Caco-2 (cell line): ENCODE results near the gene CRPPA. TPM values are rescaled to one million over a fixed set of nuclear protein-coding genes. Genes with fewer than 3 reads are reported as not detected.
"Not testable (repeated sequence)": the region's sequence is repeated elsewhere in the genome, so short reads cannot be mapped to it uniquely, and the experiment has no call there.

ENCODE experiments used
- BruUV-seq: library from RNA; stranded (reverse); fragments of 400-500 nt; replicated peaks from 2 replicates; lab custom pipeline; 2021; lab: Mats Ljungman, UMichigan
- CTCF ChIA-PET: fragments of 300-600 bp; sonication (Branson Sonifier 250); formaldehyde crosslinking; loops from one replicate; lab custom pipeline; 2022; ENCODE audit warnings: antibody characterized with exemption; lab: Charles Lee
- POLR2A ChIA-PET: fragments of 300-600 bp; sonication (Branson Sonifier 250); formaldehyde crosslinking; loops from one replicate; lab custom pipeline; 2022; ENCODE audit warnings: antibody characterized with exemption; lab: Charles Lee
- DNase-seq, 2 experiments: peaks; one replicate each; pipeline versions ENCODE4 v3.0.0 to v3.0.0-alpha.2; 2020 to 2022
- H3K27me3 ChIP-seq: replicated peaks from 2 replicates; pipeline ENCODE4 v1.6.0; 2011; ENCODE audit warnings: low read length; ENCODE audit not compliant: control insufficient read depth, insufficient read depth
- H3K36me3 ChIP-seq: 2 replicates; pipeline ENCODE4 v1.5.1; 2011; ENCODE audit warnings: low read length; ENCODE audit not compliant: control insufficient read depth, insufficient read depth
- H3K4me1 ChIP-seq: fragments of 250-450 bp; sonication (Bioruptor Pico); 2 replicates; pipeline ENCODE4 v1.5.1; 2020; ENCODE audit warnings: mild to moderate bottlenecking
- H3K4me3 ChIP-seq: 2 replicates; pipeline ENCODE4 v1.5.1; 2011; ENCODE audit warnings: low read depth, mild to moderate bottlenecking, control low read depth, low read length
- H3K9me3 ChIP-seq: fragments of 250-450 bp; sonication (Bioruptor Pico); 2 replicates; pipeline ENCODE4 v1.5.1; 2020; ENCODE audit warnings: mild to moderate bottlenecking, moderate library complexity
- H3K27ac Mint-ChIP-seq: one replicate; pipeline ENCODE4 v1.8.0; 2022; ENCODE audit warnings: mixed read lengths; ENCODE audit not compliant: unreplicated experiment
- H3K27me3 Mint-ChIP-seq: one replicate; pipeline ENCODE4 v1.8.0; 2022; ENCODE audit warnings: mixed read lengths; ENCODE audit not compliant: insufficient read depth, unreplicated experiment
- H3K36me3 Mint-ChIP-seq: one replicate; pipeline ENCODE4 v1.8.0; 2022; ENCODE audit warnings: mild to moderate bottlenecking, mixed read lengths; ENCODE audit not compliant: insufficient read depth, unreplicated experiment
- H3K4me1 Mint-ChIP-seq: one replicate; pipeline ENCODE4 v1.8.0; 2022; ENCODE audit warnings: low read depth, mixed read lengths; ENCODE audit not compliant: unreplicated experiment
- H3K4me3 Mint-ChIP-seq: one replicate; pipeline ENCODE4 v1.8.0; 2022; ENCODE audit warnings: mild to moderate bottlenecking, moderate library complexity, mixed read lengths; ENCODE audit not compliant: unreplicated experiment
- H3K9me3 Mint-ChIP-seq: one replicate; pipeline ENCODE4 v1.8.0; 2022; ENCODE audit warnings: mixed read lengths; ENCODE audit not compliant: unreplicated experiment
- CTCF ChIP-seq, 2 experiments: fragments of 200-600 bp in 1 of 2; IDR thresholded peaks; 1 replicate in 1 of 2; 2 replicates in 1 of 2; pipeline versions ENCODE4 v1.5.1 to v1.8.0; 2011 to 2022; ENCODE audit warnings: antibody characterized with exemption in 1 of 2, control low read depth in 1 of 2, inconsistent platforms in 1 of 2, low read depth in 1 of 2, low read length in 1 of 2, mild to moderate bottlenecking in 1 of 2, moderate library complexity in 1 of 2; ENCODE audit not compliant: insufficient read depth in 1 of 2, severe bottlenecking in 1 of 2, unreplicated experiment in 1 of 2
- intact Hi-C: fragments of 100-400 bp; cut with micrococcal nuclease; formaldehyde crosslinking; loops from one replicate; pipeline ENCODE4 v1.10.0; 2022; ENCODE audit not compliant: unreplicated experiment
- total RNA-seq: library from RNA; stranded (reverse); gene quantifications from 2 replicates; pipeline ENCODE4 v1.2.3, GENCODE V29; 2022

The CRPPA gene
- total RNA-seq, 1 experiment from 2014 or later: 7.3 TPM

GRCh38 chr7:16450366-16450765 lies 29.0 kb upstream of the CRPPA start:
- DNase-seq: no peak
- Mint-ChIP-seq H3K27ac (no peak overlapping the region), H3K4me1 (no peaks in the 10 kb centered on the region), H3K36me3 (no peaks in the 10 kb centered on the region), H3K27me3 (no peaks in the 10 kb centered on the region), H3K9me3 (no peaks in the 10 kb centered on the region), H3K4me3 (no peak overlapping the region)
- intact Hi-C loops: no loop called here
- no TSS peak for BruUV-seq
- Histone ChIP-seq H3K27me3 (no peaks in the 10 kb centered on the region), H3K9me3 (no peaks in the 10 kb centered on the region), H3K4me1 (no peaks in the 10 kb centered on the region), H3K4me3 (no peak overlapping the region), H3K36me3 (no peaks in the 10 kb centered on the region)
- CTCF ChIA-PET: no interaction called here
- no peak for TF ChIP-seq CTCF (IDR thresholded peaks at IDR 0.05; ENCODE audit: insufficient read depth in 1 of 2, low read depth in 1 of 2, low read length in 1 of 2, severe bottlenecking in 1 of 2, unreplicated experiment in 1 of 2)
- POLR2A ChIA-PET: no interaction called here

- Mint-ChIP-seq H3K4me3 (no peak overlapping the region), H3K9me3 (no peaks in the 10 kb centered on the region), H3K4me1 (no peaks in the 10 kb centered on the region), H3K27ac (no peak overlapping the region), H3K27me3 (no peaks in the 10 kb centered on the region), H3K36me3 (no peaks in the 10 kb centered on the region)
- no peak for DNase-seq
- CTCF ChIA-PET: no interaction called here
- H3K36me3 ChIP-seq: no peaks in the 10 kb centered on the region
- intact Hi-C loops: no loop called here
- H3K27me3 ChIP-seq: no peaks in the 10 kb centered on the region
- no peaks in the 10 kb centered on the region for H3K4me1 ChIP-seq
- POLR2A ChIA-PET: no interaction called here
- H3K9me3 ChIP-seq: no peaks in the 10 kb centered on the region
- no peak overlapping the region for H3K4me3 ChIP-seq
- no TSS peak for BruUV-seq
- TF ChIP-seq CTCF (IDR thresholded peaks at IDR 0.05; ENCODE audit: insufficient read depth in 1 of 2, low read depth in 1 of 2, low read length in 1 of 2, severe bottlenecking in 1 of 2, unreplicated experiment in 1 of 2): no peak
These were observed 26.5 kb upstream of the CRPPA start for GRCh38 chr7:16447876-16448275.

GRCh38 chr7:16446508-16446907 lies 25.2 kb upstream of the CRPPA start:
- Mint-ChIP-seq H3K4me1 (no peaks in the 10 kb centered on the region), H3K9me3 (no peaks in the 10 kb centered on the region), H3K36me3 (no peaks in the 10 kb centered on the region), H3K27ac (no peak overlapping the region), H3K27me3 (no peaks in the 10 kb centered on the region), H3K4me3 (no peak overlapping the region)
- ChIA-PET CTCF (no interaction called here), POLR2A (no interaction called here)
- no TSS peak for BruUV-seq
- no peak for DNase-seq
- Histone ChIP-seq H3K27me3 (no peaks in the 10 kb centered on the region), H3K4me3 (no peak overlapping the region), H3K4me1 (no peaks in the 10 kb centered on the region), H3K9me3 (no peaks in the 10 kb centered on the region), H3K36me3 (no peaks in the 10 kb centered on the region)
- no peak for TF ChIP-seq CTCF (IDR thresholded peaks at IDR 0.05; ENCODE audit: insufficient read depth in 1 of 2, low read depth in 1 of 2, low read length in 1 of 2, severe bottlenecking in 1 of 2, unreplicated experiment in 1 of 2)
- intact Hi-C loops: no loop called here

- intact Hi-C loops, H3K27ac Mint-ChIP-seq, CTCF ChIA-PET: not testable (repeated sequence)
These were observed 22.5 kb upstream of the CRPPA start for GRCh38 chr7:16443871-16444270.

More at GRCh38 chr7:16443871-16444270, 22.5 kb upstream of the CRPPA start:
- POLR2A ChIA-PET, H3K36me3 ChIP-seq, H3K4me1 Mint-ChIP-seq, H3K27me3 ChIP-seq, H3K4me3 ChIP-seq, H3K9me3 Mint-ChIP-seq, H3K4me1 ChIP-seq, BruUV-seq, H3K9me3 ChIP-seq, H3K27me3 Mint-ChIP-seq, H3K4me3 Mint-ChIP-seq, H3K36me3 Mint-ChIP-seq, DNase-seq: not testable (repeated sequence)
